HG03159 (cell line): ENCODE results near the gene SLC15A3.
"Not testable (repeated sequence)": the region's sequence is repeated elsewhere in the genome, so short reads cannot be mapped to it uniquely, and the experiment has no call there.

Experiments
- ATAC-seq: cut with Tn5 transposase; IDR thresholded peaks from one replicate; pipeline ENCODE4 v1.9.1; 2021; ENCODE audit warnings: mild to moderate bottlenecking, moderate library complexity; ENCODE audit not compliant: unreplicated experiment

Gene SLC15A3

GRCh38 chr11:60915248-60915914, 36.6 kb downstream of the SLC15A3 start:
- ATAC-seq: peak; percentile 51

GRCh38 chr11:60914633-60915247, 37.2 kb downstream of the SLC15A3 start:
- peak; percentile 0 for ATAC-seq

GRCh38 chr11:60913793-60914632, 38.0 kb downstream of the SLC15A3 start, which contains the start of gene TMEM109:
Gene TMEM109 (plus strand): TSS chr11:60914158. CDS start chr11:60919694, 5,536 bp downstream.
- ATAC-seq: peak; percentile 45

GRCh38 chr11:60912851-60913528, 39.0 kb downstream of the SLC15A3 start:
- no peak for ATAC-seq

- no peak for ATAC-seq
Measured at GRCh38 chr11:60912223-60912850, 39.6 kb downstream of the SLC15A3 start.

GRCh38 chr11:60910711-60911380, 41.1 kb downstream of the SLC15A3 start:
- no peak for ATAC-seq

GRCh38 chr11:60910281-60910687, 41.7 kb downstream of the SLC15A3 start:
- peak; percentile 31 for ATAC-seq

GRCh38 chr11:60909680-60910280, 42.2 kb downstream of the SLC15A3 start:
- not testable (repeated sequence) for ATAC-seq

- ATAC-seq: no peak
Measured at GRCh38 chr11:60908803-60909202, 43.2 kb downstream of the SLC15A3 start.

- ATAC-seq: peak; percentile 73
Measured at GRCh38 chr11:60906132-60906972, 45.6 kb downstream of the SLC15A3 start, which contains the start of gene PRPF19. Gene PRPF19 (minus strand): TSS chr11:60906585. CDS start chr11:60906382, 203 bp downstream.

GRCh38 chr11:60905551-60906113, 46.3 kb downstream of the SLC15A3 start:
- no peak for ATAC-seq

GRCh38 chr11:60905047-60905446, 46.9 kb downstream of the SLC15A3 start:
- ATAC-seq: no peak

GRCh38 chr11:60902625-60903024, 49.4 kb downstream of the SLC15A3 start:
- ATAC-seq: no peak

- no peak for ATAC-seq
Measured at GRCh38 chr11:60900673-60901404, 51.1 kb downstream of the SLC15A3 start.

- ATAC-seq: no peak
Measured at GRCh38 chr11:60899977-60900376, 52.0 kb downstream of the SLC15A3 start.

GRCh38 chr11:60899046-60899936, 52.7 kb downstream of the SLC15A3 start:
- no peak for ATAC-seq

- ATAC-seq: no peak
Measured at GRCh38 chr11:60897496-60897895, 54.5 kb downstream of the SLC15A3 start.
